Esophagus muscularis mucosa (tissue), 4 donors: Measurements from ENCODE around the gene C15orf39. TPM values are rescaled to one million over a fixed set of nuclear protein-coding genes. Genes with fewer than 3 reads are reported as not detected.

Source experiments
- DNase-seq: peaks from one replicate; pipeline ENCODE4 v3.0.0-alpha.2; 2017; ENCODE audit errors: extremely low spot score
- H3K27ac ChIP-seq, 4 donors: fragments of 200-600 bp; sonication (generic); replicated peaks in 1 of 4; 1 replicate in 3 of 4; 2 replicates in 1 of 4; pipeline ENCODE4 v1.5.1; 2016 to 2019; ENCODE audit warnings: mild to moderate bottlenecking in 1 of 4
- H3K27me3 ChIP-seq, 4 donors: fragments of 200-600 bp; sonication (generic); one replicate each; pipeline versions ENCODE4 v1.5.1 to v1.6.0; 2016 to 2019
- H3K36me3 ChIP-seq, 4 donors: fragments of 200-600 bp; sonication (generic); one replicate each; pipeline ENCODE4 v1.5.1; 2016 to 2019
- H3K4me1 ChIP-seq, 4 donors: fragments of 200-600 bp; sonication (generic); one replicate each; pipeline ENCODE4 v1.5.1; 2016 to 2019
- H3K4me3 ChIP-seq, 4 donors: fragments of 200-600 bp; sonication (generic); 1 replicate in 2 of 4; 2 replicates in 2 of 4; pipeline ENCODE4 v1.5.1; 2016 to 2019; ENCODE audit warnings: mild to moderate bottlenecking in 4 of 4, moderate library complexity in 1 of 4
- H3K9me3 ChIP-seq, 4 donors: fragments of 200-600 bp; sonication (generic); 1 replicate in 3 of 4; 2 replicates in 1 of 4; pipeline ENCODE4 v1.5.1; 2016 to 2019
- CTCF ChIP-seq, 3 experiments: fragments of 200-600 bp in 2 of 3; fragments of 450-650 bp in 1 of 3; sonication (generic) in 2 of 3; IDR thresholded peaks; one replicate each; pipeline ENCODE4 v1.5.1; 2017 to 2019; ENCODE audit warnings: antibody characterized with exemption in 3 of 3, mild to moderate bottlenecking in 2 of 3, moderate library complexity in 1 of 3
- EP300 ChIP-seq: sonication (generic); formaldehyde crosslinking; IDR thresholded peaks from one replicate; pipeline ENCODE4 v1.6.1; 2017; ENCODE audit warnings: antibody characterized with exemption
- POLR2A ChIP-seq: fragments of 450-650 bp; IDR thresholded peaks from one replicate; pipeline ENCODE4 v1.6.1; 2017; ENCODE audit warnings: antibody characterized with exemption, moderate library complexity, mild to moderate bottlenecking, low read depth
- POLR2AphosphoS5 ChIP-seq, 2 donors: sonication (generic); formaldehyde crosslinking; IDR thresholded peaks; one replicate each; pipeline ENCODE4 v1.6.1; 2017; ENCODE audit warnings: antibody characterized with exemption in 2 of 2
- WGBS: methylation state at CpG from one replicate; pipeline ENCODE4 v1.1.5; 2018; 5-methylcytosine and 5-hydroxymethylcytosine counted together
- intact Hi-C: fragments of 100-400 bp; cut with DNase I; formaldehyde crosslinking; loops from one replicate; pipeline ENCODE4 v1.15.1; 2023
- total RNA-seq, 4 donors: library from RNA; depleted of rRNA; stranded (reverse); fragments of >200 nt; gene quantifications; one replicate each; pipeline versions ENCODE4 v1.1.0 to v1.2.1, GENCODE V29; 2016

C15orf39 gene
- total RNA-seq, 4 donors from 2014 or later = 7.5 to 17.7 (median 13.4) TPM

- no peaks in the 10 kb centered on the region for H3K36me3 ChIP-seq
- H3K4me1 ChIP-seq = peaks cover 20 to 24% (median 21%) of the 10 kb centered on the region in 4 donors
- no peak overlapping the region for H3K27ac ChIP-seq
- intact Hi-C loops = no loop called here
- H3K9me3 ChIP-seq = no peaks in the 10 kb centered on the region
- 56% methylated on average over 7 of the region's 14 CpGs for WGBS
- TF ChIP-seq EP300 = no peak
- no peak for TF ChIP-seq POLR2A
- TF ChIP-seq CTCF (IDR thresholded peaks at IDR 0.05) = no peak
- TF ChIP-seq POLR2AphosphoS5 (IDR thresholded peaks at IDR 0.05) = no peak
- H3K4me3 ChIP-seq = no peak overlapping the region
- peaks cover 0 to 28% (median 0%) of the 10 kb centered on the region in 4 donors for H3K27me3 ChIP-seq
- DNase-seq = no peak
Observed at GRCh38 chr15:75195766-75196241, 5.9 kb upstream of the C15orf39 start.

DNA sequence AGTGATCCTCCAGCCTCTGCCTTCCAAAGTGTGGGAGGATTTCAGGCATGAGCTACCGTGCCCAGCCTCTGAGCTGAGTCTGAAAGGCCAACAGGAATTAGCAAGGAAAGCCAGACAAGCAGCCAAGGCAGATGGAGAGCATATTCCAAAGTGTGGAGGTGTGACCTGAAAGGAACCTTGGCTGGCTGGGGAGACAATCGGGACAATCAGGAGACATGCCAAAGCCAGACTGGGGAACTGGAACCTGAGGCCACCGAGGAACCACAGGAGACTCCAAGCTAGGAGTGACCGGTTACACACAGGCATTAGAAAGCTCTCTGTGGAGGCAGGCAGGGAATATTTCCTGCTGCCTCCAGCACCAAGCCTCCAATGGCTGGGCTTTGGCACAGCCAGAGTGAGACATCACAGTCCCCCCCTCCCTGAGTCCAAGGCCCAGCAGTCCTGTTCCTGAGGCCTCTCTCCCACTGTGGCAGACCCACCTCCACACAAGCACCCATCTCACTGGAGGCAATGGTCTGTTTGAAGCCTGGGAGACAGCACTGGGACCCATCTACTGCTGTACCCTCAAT is 4.5 kb upstream of the C15orf39 start:
- no peak for TF ChIP-seq POLR2A
- H3K9me3 ChIP-seq = no peaks in the 10 kb centered on the region
- intact Hi-C loops = no loop called here
- no peak overlapping the region for H3K27ac ChIP-seq
- no peak for DNase-seq
- H3K4me3 ChIP-seq = no peak overlapping the region
- no peaks in the 10 kb centered on the region for H3K36me3 ChIP-seq
- peaks cover 28 to 33% (median 29%) of the 10 kb centered on the region in 4 donors for H3K4me1 ChIP-seq
- WGBS = 87% methylated on average over 4 of the region's 4 CpGs
- H3K27me3 ChIP-seq = peaks cover 0 to 17% (median 0%) of the 10 kb centered on the region in 4 donors

DNA sequence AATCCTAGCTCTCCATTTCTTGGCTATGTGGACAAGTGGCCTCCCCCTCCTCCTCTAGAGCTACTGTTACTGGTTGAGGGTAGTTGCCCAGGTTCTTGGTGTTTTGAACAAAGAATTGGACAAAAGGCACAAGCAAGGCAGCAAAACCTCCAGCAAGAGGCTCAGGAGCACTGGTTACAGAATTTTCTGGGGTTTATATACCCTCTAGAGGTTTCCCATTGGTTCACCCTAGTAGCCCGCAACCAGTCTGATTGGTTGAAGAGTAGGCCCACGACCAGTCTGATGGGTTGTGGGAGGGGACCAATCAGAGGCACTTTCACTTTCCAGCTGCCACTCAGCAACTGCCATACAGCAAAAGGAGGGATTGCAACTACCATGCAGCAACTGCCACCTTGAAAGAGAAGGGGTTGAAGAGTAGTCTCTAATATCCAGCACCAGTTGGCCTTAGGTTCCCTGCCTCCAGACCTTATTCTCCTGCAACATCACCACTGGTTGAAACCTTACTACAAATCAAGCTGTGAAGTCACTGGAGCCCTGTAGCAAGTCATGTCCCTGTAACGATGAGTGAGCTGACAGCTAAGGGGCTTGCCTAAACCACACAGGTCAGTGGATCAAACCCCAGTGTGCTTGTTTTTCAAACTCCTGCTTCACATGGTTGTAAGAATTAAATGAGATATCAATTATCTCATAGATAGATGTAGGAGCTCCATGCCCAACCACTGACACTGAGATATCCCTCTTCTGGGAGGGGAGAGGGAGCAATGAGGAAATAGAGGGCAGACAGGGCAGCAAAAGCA is 2.9 kb upstream of the C15orf39 start:
- Histone ChIP-seq H3K27me3 (peaks cover 0 to under 1% (median 0%) of the 10 kb centered on the region in 4 donors), H3K9me3 (no peaks in the 10 kb centered on the region), H3K36me3 (no peaks in the 10 kb centered on the region), H3K27ac (no peak overlapping the region), H3K4me3 (no peak overlapping the region), H3K4me1 (peaks cover 39 to 49% (median 44%) of the 10 kb centered on the region in 4 donors)
- 92% methylated on average over 2 of the region's 3 CpGs for WGBS
- intact Hi-C loops = no loop called here
- no peak for DNase-seq
- no peak for TF ChIP-seq EP300
- no peak for TF ChIP-seq CTCF (IDR thresholded peaks at IDR 0.05)
- TF ChIP-seq POLR2AphosphoS5 (IDR thresholded peaks at IDR 0.05) = no peak
- TF ChIP-seq POLR2A = no peak

- TF ChIP-seq CTCF (IDR thresholded peaks at IDR 0.05) (no peak), EP300 (no peak), POLR2AphosphoS5 (IDR thresholded peaks at IDR 0.05) (no peak), POLR2A (no peak)
- H3K27me3 ChIP-seq = no peaks in the 10 kb centered on the region
- WGBS = 83% methylated on average over 2 of the region's 2 CpGs
- intact Hi-C loops = no loop called here
- no peak overlapping the region for H3K4me3 ChIP-seq
- no peak for DNase-seq
- no peaks in the 10 kb centered on the region for H3K36me3 ChIP-seq
- H3K27ac ChIP-seq = no peak overlapping the region
- H3K4me1 ChIP-seq = peaks cover 46 to 56% (median 51%) of the 10 kb centered on the region in 4 donors
- H3K9me3 ChIP-seq = no peaks in the 10 kb centered on the region
Observed at GRCh38 chr15:75199357-75199940, 2.2 kb upstream of the C15orf39 start.

GRCh38 chr15:75200391-75200764 is 1.3 kb upstream of the C15orf39 start:
- intact Hi-C loops = loop anchor here (5.0 to 10.0 kb wide), 2 partner anchors 158 to 246 kb away; partner anchors contain the start of gene RPP25

More at GRCh38 chr15:75200391-75200764, 1.3 kb upstream of the C15orf39 start:
- WGBS = 74% methylated on average over 9 of the region's 11 CpGs
- no peaks in the 10 kb centered on the region for H3K36me3 ChIP-seq
- DNase-seq = no peak
- H3K27ac ChIP-seq = peak overlapping the region in 1 of 4 donors; percentile 16
- no peaks in the 10 kb centered on the region for H3K27me3 ChIP-seq
- H3K9me3 ChIP-seq = no peaks in the 10 kb centered on the region
- H3K4me3 ChIP-seq = no peak overlapping the region
- TF ChIP-seq POLR2A (no peak), POLR2AphosphoS5 (IDR thresholded peaks at IDR 0.05) (no peak), CTCF (IDR thresholded peaks at IDR 0.05) (no peak)
- peaks cover 52 to 62% (median 57%) of the 10 kb centered on the region in 4 donors for H3K4me1 ChIP-seq
